SJSA1 (cell line): Measurements from ENCODE around the gene LHX1. TPM values are rescaled to one million over a fixed set of nuclear protein-coding genes. Genes with fewer than 3 reads are reported as not detected.
A peak's percentile ranks its signal among the peaks of the same experiment; 100 is the strongest.

Experiments
- DNase-seq, 2 experiments: peaks; one replicate each; pipeline ENCODE4 v3.0.0-alpha.2; 2015 to 2020; ENCODE audit warnings: low spot score in 2 of 2, low read depth in 1 of 2
- H3K27ac ChIP-seq: fragments of 250-450 bp; sonication (Bioruptor Pico); 2 replicates; pipeline ENCODE4 v1.5.1; 2020; ENCODE audit warnings: mild to moderate bottlenecking, moderate library complexity
- H3K27me3 ChIP-seq: fragments of 250-450 bp; sonication (Bioruptor Pico); replicated peaks from 2 replicates; pipeline ENCODE4 v1.5.1; 2020; ENCODE audit warnings: mild to moderate bottlenecking, moderate library complexity
- H3K36me3 ChIP-seq: fragments of 250-450 bp; sonication (Bioruptor Pico); 2 replicates; pipeline ENCODE4 v1.5.1; 2020; ENCODE audit warnings: mild to moderate bottlenecking
- H3K4me1 ChIP-seq: fragments of 250-450 bp; sonication (Bioruptor Pico); replicated peaks from 2 replicates; pipeline ENCODE4 v1.6.1; 2021; ENCODE audit warnings: mild to moderate bottlenecking
- H3K4me3 ChIP-seq: fragments of 250-450 bp; sonication (Bioruptor Pico); 2 replicates; pipeline ENCODE4 v1.5.1; 2020; ENCODE audit warnings: mild to moderate bottlenecking
- H3K9me3 ChIP-seq: fragments of 250-450 bp; sonication (Bioruptor Pico); replicated peaks from 2 replicates; pipeline ENCODE4 v1.5.1; 2020; ENCODE audit warnings: mild to moderate bottlenecking
- total RNA-seq: library from RNA; depleted of rRNA; stranded (reverse); fragments of >200 nt; shearing (Covaris generic); gene quantifications from 2 replicates; pipeline ENCODE4 v1.2.3, GENCODE V29; 2014

LHX1 gene
- total RNA-seq, 1 experiment from 2014 or later: not detected

DNA sequence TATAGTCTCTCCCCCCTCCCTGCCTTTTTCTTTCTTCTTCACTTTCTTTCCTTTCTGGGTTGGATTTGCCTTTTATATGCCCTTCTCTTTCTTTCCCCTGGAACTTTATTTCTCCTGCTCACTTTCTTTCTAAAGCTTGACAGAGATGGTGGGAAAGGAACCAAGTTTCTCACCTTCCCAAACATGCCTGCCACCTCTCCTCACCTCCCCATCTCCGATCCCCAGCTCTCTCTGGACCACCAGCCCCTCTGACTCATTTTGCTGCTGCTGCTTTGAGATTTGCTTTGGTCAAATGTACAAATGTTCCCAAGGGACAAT is 6.7 kb upstream of the LHX1 start:
- peaks cover 67% of the 10 kb centered on the region for H3K27me3 ChIP-seq
- H3K4me3 ChIP-seq: no peak overlapping the region
- no peak for DNase-seq
- H3K4me1 ChIP-seq: peaks cover 21% of the 10 kb centered on the region
- H3K36me3 ChIP-seq: no peaks in the 10 kb centered on the region
- peaks cover 4% of the 10 kb centered on the region; the same call in 1 of the 2 replicates for H3K9me3 ChIP-seq
- H3K27ac ChIP-seq: no peak overlapping the region

DNA sequence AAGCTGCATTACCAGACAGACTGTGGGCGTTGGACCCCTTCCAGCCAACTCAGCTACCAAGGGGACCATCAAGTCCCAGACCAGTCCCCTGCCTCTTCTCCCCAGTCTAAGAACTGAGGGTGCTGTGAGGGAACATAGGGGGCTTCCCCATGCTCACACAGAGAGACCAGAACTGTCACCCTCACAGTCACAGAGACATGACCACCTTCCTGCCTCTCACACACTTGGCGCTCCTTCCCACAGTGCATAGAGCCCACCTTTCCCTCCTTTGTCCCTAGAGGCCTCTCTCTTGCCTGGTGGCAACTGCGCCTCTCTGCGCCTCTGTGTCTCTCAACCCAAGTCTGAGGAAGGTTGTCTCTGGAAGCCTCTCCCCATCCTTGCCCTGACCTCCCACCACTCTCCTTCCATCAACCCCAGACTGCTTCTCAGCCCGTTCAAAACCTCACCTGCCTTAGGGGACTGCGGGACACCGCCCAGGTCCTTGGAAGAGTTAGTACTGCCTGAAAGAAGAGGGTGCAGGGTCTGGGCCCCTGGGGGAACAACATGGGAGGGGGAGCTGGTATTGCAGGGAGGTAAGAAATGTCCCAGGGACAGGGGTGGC is 6.1 kb upstream of the LHX1 start:
- Histone ChIP-seq H3K4me1 (peaks cover 27% of the 10 kb centered on the region), H3K27me3 (peaks cover 73% of the 10 kb centered on the region), H3K4me3 (no peak overlapping the region), H3K36me3 (no peaks in the 10 kb centered on the region), H3K27ac (no peak overlapping the region), H3K9me3 (peaks cover 4% of the 10 kb centered on the region; the same call in 1 of the 2 replicates)
- DNase-seq: no peak

DNA sequence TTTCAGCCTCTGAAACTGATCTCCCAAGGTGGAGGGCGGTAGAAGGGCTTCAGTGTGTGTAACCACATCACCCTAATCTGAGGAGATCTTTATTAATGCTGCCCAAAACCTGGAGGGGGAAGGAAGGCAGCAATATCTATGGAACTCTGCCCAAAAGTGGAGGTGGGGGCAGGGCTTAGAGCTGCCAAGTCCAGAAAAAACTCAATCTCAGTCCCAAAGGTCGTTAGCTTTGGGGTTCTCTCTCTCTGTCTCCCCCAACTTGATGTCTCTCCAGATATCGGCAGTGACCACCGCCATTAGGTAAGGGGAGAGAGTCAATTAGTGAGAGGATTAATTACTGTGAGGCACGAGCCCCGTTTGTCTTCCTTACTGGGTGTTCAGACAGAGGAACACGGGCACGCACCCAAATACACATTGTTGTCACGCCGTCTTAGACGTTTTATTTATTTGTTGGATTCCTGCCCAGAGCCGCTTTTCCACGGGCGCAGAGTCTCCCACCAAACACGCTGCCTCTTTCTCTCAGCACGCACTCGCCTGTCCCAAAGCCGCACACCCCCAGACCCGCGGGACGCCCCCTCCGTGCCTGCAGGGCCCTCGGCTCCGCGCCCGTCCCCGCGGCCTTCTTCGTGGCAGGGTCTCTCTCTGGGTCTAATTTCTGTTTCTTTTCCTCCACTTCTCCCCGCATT is 5.4 kb upstream of the LHX1 start:
- H3K27ac ChIP-seq: no peak overlapping the region
- H3K4me1 ChIP-seq: peaks cover 34% of the 10 kb centered on the region
- no peaks in the 10 kb centered on the region for H3K36me3 ChIP-seq
- no peak overlapping the region for H3K4me3 ChIP-seq
- peaks cover 77% of the 10 kb centered on the region for H3K27me3 ChIP-seq
- no peak for DNase-seq
- peaks cover 4% of the 10 kb centered on the region; the same call in 1 of the 2 replicates for H3K9me3 ChIP-seq

DNA sequence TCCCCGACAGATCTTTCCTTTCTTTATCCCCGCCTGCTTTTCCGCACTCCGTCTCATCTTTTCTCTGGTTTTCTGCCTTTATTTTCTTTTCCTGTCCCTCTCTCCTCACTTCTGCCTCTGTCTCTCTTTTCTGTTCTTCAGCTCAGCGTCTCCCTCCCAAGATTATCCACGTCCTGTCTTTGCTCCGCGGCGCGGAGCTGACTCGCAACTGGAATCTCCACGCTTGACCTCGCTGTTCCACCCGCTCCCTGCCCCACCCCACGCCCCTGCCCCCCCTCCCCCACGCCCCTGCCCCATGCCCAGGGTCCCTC is 4.9 kb upstream of the LHX1 start:
- H3K27me3 ChIP-seq: peaks cover 82% of the 10 kb centered on the region
- DNase-seq: no peak
- peaks cover 39% of the 10 kb centered on the region for H3K4me1 ChIP-seq
- H3K27ac ChIP-seq: no peak overlapping the region
- no peaks in the 10 kb centered on the region for H3K36me3 ChIP-seq
- peaks cover 4% of the 10 kb centered on the region; the same call in 1 of the 2 replicates for H3K9me3 ChIP-seq
- H3K4me3 ChIP-seq: no peak overlapping the region

DNA sequence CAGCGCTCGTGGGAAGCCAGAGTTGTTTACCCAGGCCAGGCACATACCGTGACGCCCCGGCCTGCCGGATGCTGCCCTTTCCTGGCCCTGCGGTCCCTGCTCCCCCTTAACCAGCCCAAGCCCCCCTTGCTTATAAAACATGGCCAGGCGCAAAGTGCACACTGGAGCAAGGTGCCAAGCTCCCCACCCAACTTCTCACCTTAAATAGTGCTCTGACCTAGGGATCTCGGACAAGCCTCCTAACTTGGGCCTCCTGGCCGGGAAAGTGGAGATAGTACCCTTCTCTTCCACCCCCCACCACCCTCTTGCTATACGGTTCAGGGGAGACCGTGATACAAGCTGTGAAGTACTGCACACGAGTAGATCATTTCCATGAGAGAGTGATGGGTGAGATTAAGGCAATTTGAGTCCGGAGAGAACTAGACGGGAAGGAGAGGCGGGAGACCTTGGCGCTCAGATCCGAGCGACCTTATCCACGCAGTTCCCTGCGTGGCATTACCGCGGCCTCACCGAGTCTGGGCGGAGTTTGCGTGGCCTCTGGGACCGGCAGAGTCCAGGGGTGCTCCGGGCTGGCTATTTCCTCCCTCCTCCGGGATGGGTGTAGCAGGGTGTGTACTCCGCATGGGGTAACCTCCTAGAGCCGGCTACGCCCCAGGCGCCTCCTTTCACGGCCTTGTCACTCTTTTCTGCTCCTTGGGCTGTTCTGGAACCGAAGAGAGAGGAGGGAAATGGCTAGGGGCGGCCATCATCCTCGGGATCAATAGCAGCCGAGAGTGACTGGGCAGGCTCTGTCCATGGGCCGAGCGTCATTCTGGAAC is 4.4 kb upstream of the LHX1 start:
- DNase-seq: no peak
- H3K4me1 ChIP-seq: peaks cover 40% of the 10 kb centered on the region
- peaks cover 4% of the 10 kb centered on the region; the same call in 1 of the 2 replicates for H3K9me3 ChIP-seq
- H3K27ac ChIP-seq: no peak overlapping the region
- H3K4me3 ChIP-seq: no peak overlapping the region
- peaks cover 88% of the 10 kb centered on the region for H3K27me3 ChIP-seq
- no peaks in the 10 kb centered on the region for H3K36me3 ChIP-seq

DNA sequence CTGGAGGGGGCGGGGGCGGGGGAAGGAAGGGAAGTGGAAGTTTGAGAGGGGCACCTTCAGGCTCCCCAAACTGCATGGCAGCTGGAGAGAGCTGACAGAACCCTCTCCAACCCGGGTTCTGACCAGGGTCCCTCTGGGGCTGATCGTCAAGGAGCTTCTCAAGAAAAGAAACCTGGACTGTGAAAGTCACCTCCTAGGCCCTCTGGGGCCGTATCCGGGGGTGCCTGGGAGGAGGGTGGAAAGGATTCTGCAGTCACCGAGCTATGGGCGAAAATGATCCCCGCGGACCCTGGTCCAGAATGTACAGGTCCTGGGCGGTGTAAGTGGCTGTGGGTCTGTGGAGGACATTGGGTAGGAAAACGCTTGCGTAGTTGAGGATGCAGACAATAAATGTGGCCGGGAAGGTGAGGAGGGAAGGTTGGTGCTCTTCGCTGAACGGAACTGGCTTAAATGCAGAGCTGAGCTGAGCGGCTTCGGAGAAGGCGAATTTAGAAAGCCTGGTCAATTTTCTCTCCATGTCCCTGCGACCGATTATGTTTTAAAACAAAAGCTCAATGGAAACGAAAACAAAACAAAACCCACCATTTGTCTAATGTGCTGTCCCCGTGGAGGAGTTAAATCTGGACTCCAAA is 3.6 kb upstream of the LHX1 start:
- H3K27me3 ChIP-seq: peaks cover 95% of the 10 kb centered on the region
- H3K4me3 ChIP-seq: no peak overlapping the region

DNA sequence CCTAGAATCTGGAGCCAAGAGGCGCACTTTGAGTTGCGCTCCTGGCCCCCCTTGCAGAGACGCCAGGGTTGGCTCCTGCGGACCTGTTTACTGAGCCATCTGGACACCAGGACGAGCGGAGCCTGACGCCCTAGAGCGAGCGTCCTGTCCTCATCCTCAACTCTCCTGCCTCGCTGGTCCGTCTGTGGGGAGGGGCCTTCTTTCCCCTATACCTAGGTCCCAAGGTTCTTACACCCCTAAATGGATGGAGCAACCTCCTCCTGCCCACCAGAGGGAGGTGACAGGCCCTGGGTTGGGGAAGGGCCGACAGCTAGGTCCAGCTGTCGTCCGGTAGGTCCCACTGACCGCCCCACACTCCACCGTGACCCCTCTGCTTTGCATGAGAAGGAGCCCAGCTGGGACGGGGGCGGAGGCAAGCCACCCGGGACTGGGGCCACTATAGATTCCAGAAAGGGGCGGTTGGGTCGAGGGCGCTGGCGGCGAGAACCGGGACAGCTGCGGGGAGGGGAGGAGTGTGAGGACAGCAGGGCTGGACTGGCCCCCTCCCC is 3.1 kb upstream of the LHX1 start:
- Histone ChIP-seq H3K4me1 (peaks cover 40% of the 10 kb centered on the region), H3K27me3 (peaks cover 98% of the 10 kb centered on the region), H3K9me3 (peaks cover 4% of the 10 kb centered on the region; the same call in 1 of the 2 replicates), H3K4me3 (no peak overlapping the region; the same call in 1 of the 2 replicates), H3K36me3 (no peaks in the 10 kb centered on the region), H3K27ac (no peak overlapping the region)
- DNase-seq: no peak

More for the DNA sequence above, 3.6 kb upstream of the LHX1 start:
- Histone ChIP-seq H3K4me1 (peaks cover 40% of the 10 kb centered on the region), H3K36me3 (no peaks in the 10 kb centered on the region), H3K9me3 (peaks cover 4% of the 10 kb centered on the region; the same call in 1 of the 2 replicates), H3K27ac (no peak overlapping the region)
- DNase-seq: no peak

DNA sequence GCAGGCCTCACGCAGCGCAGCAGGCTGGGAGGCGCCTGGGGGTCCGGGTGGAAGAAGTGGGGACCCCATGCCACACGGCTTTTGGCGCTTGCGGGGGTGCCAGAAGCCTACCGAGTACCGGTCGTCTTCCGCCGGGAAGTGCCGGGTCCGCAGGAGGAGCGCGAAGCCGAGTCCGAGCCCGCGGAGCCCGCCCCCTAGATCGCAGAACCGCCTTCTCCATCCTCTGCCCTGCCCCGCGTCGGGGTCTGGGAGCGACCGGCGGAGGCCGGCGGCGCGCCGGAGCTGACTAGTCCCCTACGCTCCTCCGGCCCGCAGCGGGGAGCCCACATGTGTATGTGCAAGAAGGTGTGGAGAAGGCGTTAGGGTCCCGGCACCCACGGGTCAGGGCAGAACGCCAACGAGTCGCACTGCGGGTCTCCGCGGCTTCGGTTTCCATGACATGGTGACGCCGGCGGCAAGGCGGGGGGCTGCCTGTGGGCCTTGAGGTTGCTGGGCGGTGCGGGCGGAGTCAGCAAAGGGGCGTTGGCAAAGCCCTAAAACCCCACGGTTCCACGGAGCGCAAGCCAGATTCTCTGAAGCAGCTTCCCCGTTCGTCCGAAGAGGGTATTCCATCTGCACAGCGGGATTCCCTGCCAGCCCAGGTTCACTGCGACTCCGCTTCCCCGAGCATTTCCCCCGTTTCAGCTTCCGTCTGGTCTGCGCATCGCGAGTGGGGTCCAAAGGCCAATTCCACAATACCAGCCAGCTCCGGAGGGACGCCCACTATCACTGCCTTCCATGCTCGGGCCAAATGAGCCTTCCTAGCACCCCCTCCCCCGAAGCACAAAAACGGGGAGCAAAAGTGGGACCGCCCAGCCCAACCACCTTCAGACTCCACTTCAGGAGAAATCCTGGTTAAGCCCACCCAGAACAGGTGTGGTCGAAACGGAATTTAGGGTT is 2.3 kb upstream of the LHX1 start:
- no peaks in the 10 kb centered on the region for H3K36me3 ChIP-seq
- peaks cover 40% of the 10 kb centered on the region for H3K4me1 ChIP-seq
- H3K4me3 ChIP-seq: no peak overlapping the region; the same call in 1 of the 2 replicates
- H3K27ac ChIP-seq: no peak overlapping the region
- H3K9me3 ChIP-seq: peaks cover 4% of the 10 kb centered on the region; the same call in 1 of the 2 replicates
- H3K27me3 ChIP-seq: peaks cover 98% of the 10 kb centered on the region
- DNase-seq: no peak

DNA sequence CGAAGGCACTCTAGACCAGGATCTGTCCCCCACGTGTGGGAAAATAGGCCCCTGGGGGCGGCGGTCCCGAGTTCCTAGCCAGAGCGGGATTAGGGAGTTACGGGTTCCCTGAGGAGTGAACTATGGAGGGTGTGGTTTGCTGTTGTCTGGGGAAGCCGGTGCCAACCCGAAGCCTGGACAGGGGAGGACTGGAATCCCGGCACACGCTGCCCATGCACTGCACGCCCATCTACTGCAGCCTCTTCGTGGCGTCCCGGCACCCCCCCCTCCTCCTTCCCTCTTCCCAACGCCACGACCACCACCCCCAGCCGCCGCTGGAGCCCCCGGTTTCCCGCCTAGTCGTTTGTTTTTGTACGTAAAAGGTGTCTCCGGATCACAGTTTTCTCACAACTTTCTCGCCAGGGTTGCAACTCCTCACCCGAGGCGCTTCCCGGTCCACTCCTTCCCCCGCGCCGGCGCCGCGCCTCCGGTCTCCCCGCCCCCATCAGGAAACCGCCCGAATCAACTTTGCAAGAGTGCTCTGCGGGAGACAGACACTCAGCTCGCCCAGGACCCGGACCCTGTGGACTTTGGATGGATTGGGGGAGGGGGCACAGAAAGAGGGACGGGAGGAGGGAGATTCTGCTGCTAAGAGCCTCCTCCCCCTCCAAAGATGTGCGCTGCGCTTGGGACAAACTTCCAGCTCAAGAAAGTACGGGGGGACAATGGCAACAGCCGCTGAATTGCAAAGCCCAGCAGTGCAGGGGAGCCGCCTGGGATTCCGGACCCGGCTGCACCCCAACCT is 1.4 kb upstream of the LHX1 start:
- Histone ChIP-seq H3K27me3 (peaks cover 95% of the 10 kb centered on the region), H3K36me3 (no peaks in the 10 kb centered on the region)

DNA sequence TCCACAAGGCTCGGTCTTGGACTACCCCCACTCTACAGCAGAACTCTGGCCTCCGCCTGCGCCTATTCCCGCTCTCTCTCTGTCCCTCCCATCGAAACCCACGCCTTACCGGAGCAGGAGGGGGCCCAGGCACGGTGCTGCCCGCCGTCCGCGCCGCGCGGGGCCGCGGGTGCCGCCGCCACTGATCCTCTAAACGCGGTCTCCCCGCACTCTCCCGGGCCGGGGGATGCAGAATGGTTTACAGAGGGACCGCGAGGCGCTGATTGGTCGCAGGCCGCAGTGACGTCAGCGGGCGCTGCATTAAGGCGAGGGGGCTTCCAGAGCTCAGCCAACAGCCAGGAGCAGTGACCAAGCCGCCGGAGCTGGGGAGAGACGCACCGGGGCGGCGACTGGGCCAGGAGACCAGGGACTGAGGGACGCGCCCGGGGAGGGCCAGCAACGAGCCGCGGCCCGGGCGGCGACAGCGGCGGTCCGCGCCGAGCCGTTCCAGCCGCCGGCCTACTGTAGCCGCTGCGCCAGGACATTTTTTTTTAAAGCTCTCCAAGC is 747 bp upstream of the LHX1 start:
- Histone ChIP-seq H3K36me3 (no peaks in the 10 kb centered on the region), H3K9me3 (peaks cover 4% of the 10 kb centered on the region; the same call in 1 of the 2 replicates), H3K4me1 (peaks cover 40% of the 10 kb centered on the region), H3K4me3 (peak overlapping the region; percentile 27), H3K27ac (no peak overlapping the region), H3K27me3 (peaks cover 95% of the 10 kb centered on the region)
- DNase-seq: peak in 1 of 2 experiments; percentile 35

More for the DNA sequence above, 1.4 kb upstream of the LHX1 start:
- H3K4me3 ChIP-seq: peak overlapping the region; percentile 27
- peaks cover 4% of the 10 kb centered on the region; the same call in 1 of the 2 replicates for H3K9me3 ChIP-seq
- no peak for DNase-seq
- no peak overlapping the region for H3K27ac ChIP-seq
- H3K4me1 ChIP-seq: peaks cover 40% of the 10 kb centered on the region

DNA sequence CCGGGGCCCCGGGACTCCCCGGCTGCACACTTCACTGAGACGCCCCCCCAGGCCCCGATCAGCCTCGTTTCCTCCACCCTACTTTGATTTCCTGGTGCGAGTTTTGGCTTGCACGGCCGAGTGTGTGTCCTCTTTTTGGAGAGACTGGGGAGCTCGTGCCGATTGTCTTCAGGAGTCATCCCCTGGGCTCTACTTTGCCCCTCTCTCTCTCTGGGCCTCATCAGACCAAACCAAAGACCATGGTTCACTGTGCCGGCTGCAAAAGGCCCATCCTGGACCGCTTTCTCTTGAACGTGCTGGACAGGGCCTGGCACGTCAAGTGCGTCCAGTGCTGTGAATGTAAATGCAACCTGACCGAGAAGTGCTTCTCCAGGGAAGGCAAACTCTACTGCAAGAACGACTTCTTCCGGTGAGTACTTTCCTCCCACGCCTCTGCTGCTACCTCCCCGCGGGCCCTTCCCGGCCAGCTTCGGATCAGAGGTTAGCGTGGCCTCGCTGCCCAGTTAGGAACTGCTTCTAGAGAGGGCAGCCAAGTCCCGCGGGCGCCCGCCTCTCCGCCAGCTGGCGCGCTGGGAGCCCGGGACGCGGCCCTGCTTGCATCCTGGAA is 787 bp downstream of the LHX1 start:
- Histone ChIP-seq H3K4me3 (no peak overlapping the region), H3K27ac (no peak overlapping the region), H3K4me1 (peaks cover 34% of the 10 kb centered on the region), H3K36me3 (no peaks in the 10 kb centered on the region), H3K27me3 (peaks cover 97% of the 10 kb centered on the region), H3K9me3 (peaks cover 14% of the 10 kb centered on the region)
- DNase-seq: no peak
